NCI-H345 treated with DMSO at 0.1 percent for 48 hours (cell line): ENCODE data around the gene GALR1.
A peak's percentile ranks its signal among the peaks of the same experiment; 100 is the strongest.
"Not testable (repeated sequence)": the region's sequence is repeated elsewhere in the genome, so short reads cannot be mapped to it uniquely, and the experiment has no call there.

ENCODE experiments used
- DNase-seq: peaks from one replicate; lab custom pipeline; 2025; ENCODE audit not compliant: unreplicated experiment; lab: John Stamatoyannopoulos, UW

The GALR1 gene

GRCh38 chr18:77250501-77250925, 865 bp downstream of the GALR1 start:
- no peak for DNase-seq

GRCh38 chr18:77250926-77251729, 1.5 kb downstream of the GALR1 start:
- no peak for DNase-seq

- DNase-seq: no peak
Observed at GRCh38 chr18:77251730-77252050, 2.0 kb downstream of the GALR1 start.

GRCh38 chr18:77254711-77255405, 5.2 kb downstream of the GALR1 start:
- DNase-seq: peak; percentile 84

GRCh38 chr18:77255426-77256105, 5.9 kb downstream of the GALR1 start:
- DNase-seq: no peak

- DNase-seq: no peak
Observed at GRCh38 chr18:77262643-77263465, 13.2 kb downstream of the GALR1 start.

- no peak for DNase-seq
Observed at GRCh38 chr18:77263466-77263763, 13.8 kb downstream of the GALR1 start.

- DNase-seq: no peak
Observed at GRCh38 chr18:77267969-77268368, 18.3 kb downstream of the GALR1 start.

GRCh38 chr18:77268456-77268855, 18.8 kb downstream of the GALR1 start:
- no peak for DNase-seq

- DNase-seq: no peak
Observed at GRCh38 chr18:77271576-77272481, 22.2 kb downstream of the GALR1 start.

GRCh38 chr18:77290841-77291240, 41.2 kb downstream of the GALR1 start:
- DNase-seq: not testable (repeated sequence)

- DNase-seq: no peak
Observed at GRCh38 chr18:77298172-77298571, 48.5 kb downstream of the GALR1 start.

GRCh38 chr18:77299706-77300105, 50.1 kb downstream of the GALR1 start:
- no peak for DNase-seq

GRCh38 chr18:77300579-77300978, 50.9 kb downstream of the GALR1 start:
- no peak for DNase-seq

- no peak for DNase-seq
Observed at GRCh38 chr18:77304268-77304667, 54.6 kb downstream of the GALR1 start.

- no peak for DNase-seq
Observed at GRCh38 chr18:77305676-77306075, 56.0 kb downstream of the GALR1 start.

- no peak for DNase-seq
Observed at GRCh38 chr18:77308216-77308615, 58.6 kb downstream of the GALR1 start.

GRCh38 chr18:77314511-77314910, 64.9 kb downstream of the GALR1 start:
- DNase-seq: no peak

- DNase-seq: no peak
Observed at GRCh38 chr18:77314952-77315351, 65.3 kb downstream of the GALR1 start.

- DNase-seq: no peak
Observed at GRCh38 chr18:77316008-77316407, 66.4 kb downstream of the GALR1 start.
